Astrocyte (in vitro differentiated cells and primary cell): ENCODE data around the gene SLC16A10. TPM values are rescaled to one million over a fixed set of nuclear protein-coding genes. Genes with fewer than 3 reads are reported as not detected.

Experiments used
- DNase-seq: peaks from one replicate; pipeline ENCODE4 v3.0.0-alpha.2; 2010; ENCODE audit warnings: low read depth
- FAIRE-seq: peaks from 2 replicates; lab custom pipeline; 2011; peaks lifted over from hg19 to GRCh38; lab: Jason Lieb, UNC
- H2AFZ ChIP-seq: 2 replicates; pipeline ENCODE4 v1.6.0; 2012; ENCODE audit warnings: low read depth, low read length, inconsistent platforms
- H3K27ac ChIP-seq: 2 replicates; pipeline ENCODE4 v1.5.1; 2011; ENCODE audit warnings: low read depth, low read length, inconsistent platforms
- H3K27me3 ChIP-seq: 2 replicates; pipeline ENCODE4 v1.6.0; 2011; ENCODE audit warnings: low read length, inconsistent platforms; ENCODE audit not compliant: insufficient read depth
- H3K36me3 ChIP-seq: 2 replicates; pipeline ENCODE4 v1.5.1; 2011; ENCODE audit warnings: low read length, inconsistent platforms; ENCODE audit not compliant: insufficient read depth
- H3K4me1 ChIP-seq: 2 replicates; pipeline ENCODE4 v1.5.1; 2011; ENCODE audit warnings: low read length, inconsistent platforms; ENCODE audit not compliant: insufficient read depth
- H3K4me2 ChIP-seq: 2 replicates; pipeline ENCODE4 v1.6.0; 2012; ENCODE audit warnings: low read length, inconsistent platforms
- H3K4me3 ChIP-seq: 2 replicates; pipeline ENCODE4 v1.5.1; 2011; ENCODE audit warnings: low read depth, mild to moderate bottlenecking, low read length, inconsistent platforms; ENCODE audit not compliant: insufficient read depth
- H3K79me2 ChIP-seq: 2 replicates; pipeline ENCODE4 v1.6.0; 2012; ENCODE audit warnings: mild to moderate bottlenecking, low read length, inconsistent platforms; ENCODE audit not compliant: insufficient read depth
- H3K9ac ChIP-seq: 2 replicates; pipeline ENCODE4 v1.6.0; 2012; ENCODE audit warnings: mild to moderate bottlenecking, low read length, inconsistent platforms
- H3K9me3 ChIP-seq: 2 replicates; pipeline ENCODE4 v1.5.1; 2012; ENCODE audit warnings: low read depth, mild to moderate bottlenecking, low read length, inconsistent platforms; ENCODE audit not compliant: insufficient read depth
- H4K20me1 ChIP-seq: 2 replicates; pipeline ENCODE4 v1.6.0; 2012; ENCODE audit warnings: low read length, inconsistent platforms; ENCODE audit not compliant: insufficient read depth
- H3K27ac Mint-ChIP-seq: one replicate; pipeline ENCODE4 v1.8.0; 2021; ENCODE audit warnings: mild to moderate bottlenecking, mixed read lengths; ENCODE audit not compliant: unreplicated experiment
- H3K27me3 Mint-ChIP-seq: one replicate; pipeline ENCODE4 v1.8.0; 2021; ENCODE audit warnings: low read depth, mixed read lengths; ENCODE audit not compliant: unreplicated experiment
- H3K36me3 Mint-ChIP-seq: one replicate; pipeline ENCODE4 v1.8.0; 2021; ENCODE audit warnings: low read depth, mixed read lengths; ENCODE audit not compliant: unreplicated experiment
- H3K4me1 Mint-ChIP-seq: one replicate; pipeline ENCODE4 v1.8.0; 2021; ENCODE audit warnings: low read depth, mixed read lengths; ENCODE audit not compliant: unreplicated experiment
- H3K4me3 Mint-ChIP-seq: one replicate; pipeline ENCODE4 v1.8.0; 2021; ENCODE audit warnings: mild to moderate bottlenecking, moderate library complexity, mixed read lengths; ENCODE audit not compliant: unreplicated experiment
- H3K9me3 Mint-ChIP-seq: one replicate; pipeline ENCODE4 v1.8.0; 2021; ENCODE audit warnings: mild to moderate bottlenecking, mixed read lengths; ENCODE audit not compliant: unreplicated experiment
- CTCF ChIP-seq: IDR thresholded peaks from 2 replicates; pipeline ENCODE4 v1.5.1; 2011; ENCODE audit warnings: low read depth, mild to moderate bottlenecking, inconsistent platforms, low read length, moderate library complexity; ENCODE audit not compliant: insufficient read depth
- EZH2 ChIP-seq: IDR thresholded peaks from 2 replicates; pipeline ENCODE4 v1.6.1; 2012; ENCODE audit warnings: mild to moderate bottlenecking, low read length, inconsistent platforms; ENCODE audit not compliant: insufficient read depth
- total RNA-seq: library from RNA; stranded (reverse); gene quantifications from 2 replicates; pipeline ENCODE4 v1.2.1, GENCODE V29; 2021

Gene SLC16A10
- total RNA-seq, 1 donor from 2014 or later = 0.18 TPM

GRCh38 chr6:111105578-111105977 is 18.3 kb downstream of the SLC16A10 start:
- TF ChIP-seq CTCF (no peak), EZH2 (no peak)
- H3K4me1 Mint-ChIP-seq = peaks cover 1% of the 10 kb centered on the region
- Histone ChIP-seq H3K9ac (no peak overlapping the region), H4K20me1 (no peaks in the 10 kb centered on the region), H2AFZ (no peak overlapping the region), H3K27ac (no peak overlapping the region), H3K4me1 (peaks cover 3% of the 10 kb centered on the region), H3K27me3 (no peaks in the 10 kb centered on the region), H3K9me3 (no peaks in the 10 kb centered on the region), H3K4me2 (no peak overlapping the region), H3K79me2 (no peaks in the 10 kb centered on the region), H3K36me3 (no peaks in the 10 kb centered on the region), H3K4me3 (no peak overlapping the region)
- FAIRE-seq = no peak
- no peak overlapping the region for H3K4me3 Mint-ChIP-seq
- no peaks in the 10 kb centered on the region for H3K36me3 Mint-ChIP-seq
- H3K27me3 Mint-ChIP-seq = peaks cover 3% of the 10 kb centered on the region
- DNase-seq = peak; percentile 29
- no peak overlapping the region for H3K27ac Mint-ChIP-seq
- H3K9me3 Mint-ChIP-seq = peaks cover 6% of the 10 kb centered on the region

- Histone ChIP-seq H3K9me3 (no peaks in the 10 kb centered on the region), H3K36me3 (no peaks in the 10 kb centered on the region), H2AFZ (no peak overlapping the region), H3K4me1 (peaks cover 3% of the 10 kb centered on the region), H4K20me1 (no peaks in the 10 kb centered on the region), H3K4me3 (no peak overlapping the region), H3K79me2 (no peaks in the 10 kb centered on the region), H3K27me3 (no peaks in the 10 kb centered on the region), H3K9ac (no peak overlapping the region), H3K27ac (no peak overlapping the region), H3K4me2 (no peak overlapping the region)
- H3K9me3 Mint-ChIP-seq = peaks cover 6% of the 10 kb centered on the region
- peaks cover 3% of the 10 kb centered on the region for H3K27me3 Mint-ChIP-seq
- H3K27ac Mint-ChIP-seq = peak overlapping the region; percentile 29
- no peak for FAIRE-seq
- TF ChIP-seq EZH2 (no peak), CTCF (no peak)
- H3K36me3 Mint-ChIP-seq = no peaks in the 10 kb centered on the region
- peaks cover 1% of the 10 kb centered on the region for H3K4me1 Mint-ChIP-seq
- H3K4me3 Mint-ChIP-seq = no peak overlapping the region
- DNase-seq = no peak
These were observed 20.3 kb downstream of the SLC16A10 start for GRCh38 chr6:111107589-111107988.

GRCh38 chr6:111110036-111110435 is 22.7 kb downstream of the SLC16A10 start:
- no peak overlapping the region for H3K4me3 ChIP-seq
- Mint-ChIP-seq H3K27me3 (no peaks in the 10 kb centered on the region), H3K36me3 (no peaks in the 10 kb centered on the region), H3K4me3 (no peak overlapping the region), H3K9me3 (peaks cover 5% of the 10 kb centered on the region), H3K4me1 (peaks cover 12% of the 10 kb centered on the region), H3K27ac (no peak overlapping the region)
- H2AFZ ChIP-seq = no peak overlapping the region
- H3K27ac ChIP-seq = no peak overlapping the region
- no peak overlapping the region for H3K4me2 ChIP-seq
- H3K9me3 ChIP-seq = no peaks in the 10 kb centered on the region
- H3K9ac ChIP-seq = no peak overlapping the region
- no peaks in the 10 kb centered on the region for H3K79me2 ChIP-seq
- H4K20me1 ChIP-seq = no peaks in the 10 kb centered on the region
- H3K36me3 ChIP-seq = no peaks in the 10 kb centered on the region
- no peaks in the 10 kb centered on the region for H3K27me3 ChIP-seq
- FAIRE-seq (no peak), DNase-seq (no peak)
- H3K4me1 ChIP-seq = peaks cover 8% of the 10 kb centered on the region
- no peak for TF ChIP-seq CTCF
- TF ChIP-seq EZH2 = no peak
